H1 (cell line): ENCODE results near the gene HBQ1. TPM values are rescaled to one million over a fixed set of nuclear protein-coding genes. Genes with fewer than 3 reads are reported as not detected.
"Not testable (repeated sequence)": the region's sequence is repeated elsewhere in the genome, so short reads cannot be mapped to it uniquely, and the experiment has no call there.

Experiments used
- CTCF ChIA-PET: fragments of 300-600 bp; sonication (Branson Sonifier 250); formaldehyde crosslinking; loops from one replicate; lab custom pipeline; 2021; ENCODE audit not compliant: partially characterized antibody; lab: Charles Lee
- POLR2A ChIA-PET: fragments of 300-600 bp; sonication (Branson Sonifier 250); formaldehyde crosslinking; loops from one replicate; lab custom pipeline; 2021; ENCODE audit warnings: inconsistent platforms; ENCODE audit not compliant: partially characterized antibody; lab: Charles Lee
- DNase-seq, 2 experiments: peaks; one replicate each; pipeline versions ENCODE4 v3.0.0 to v3.0.0-alpha.2; 2010 to 2022; ENCODE audit warnings: low spot score in 2 of 2, low read depth in 1 of 2, mixed read lengths in 1 of 2
- FAIRE-seq: peaks from 2 replicates; lab custom pipeline; 2011; peaks lifted over from hg19 to GRCh38; lab: Jason Lieb, UNC
- H2AFZ ChIP-seq: 2 replicates; pipeline ENCODE4 v1.8.1; 2012; ENCODE audit warnings: low read length, inconsistent platforms
- H2AK5ac ChIP-seq: 2 replicates; pipeline ENCODE4 v1.6.1; 2013; ENCODE audit warnings: low read depth, low read length
- H2BK120ac ChIP-seq: replicated peaks from 2 replicates; pipeline ENCODE3; 2013; ENCODE audit warnings: low read depth, low read length, inconsistent platforms
- H2BK12ac ChIP-seq: 2 replicates; pipeline ENCODE4 v1.6.1; 2013; ENCODE audit warnings: low read depth, low read length
- H2BK15ac ChIP-seq: 2 replicates; pipeline ENCODE4 v1.6.1; 2013; ENCODE audit warnings: low read length
- H2BK20ac ChIP-seq: 2 replicates; pipeline ENCODE4 v1.6.1; 2013; ENCODE audit warnings: low read length
- H2BK5ac ChIP-seq: 2 replicates; pipeline ENCODE4 v1.6.1; 2013; ENCODE audit warnings: low read depth, low read length
- H3K14ac ChIP-seq: 2 replicates; pipeline ENCODE4 v1.6.1; 2013; ENCODE audit warnings: inconsistent platforms; ENCODE audit not compliant: insufficient read length
- H3K18ac ChIP-seq: 2 replicates; pipeline ENCODE4 v1.6.1; 2013; ENCODE audit warnings: low read length; ENCODE audit errors: extremely low read depth
- H3K23ac ChIP-seq: 2 replicates; pipeline ENCODE4 v1.6.1; 2013; ENCODE audit warnings: inconsistent platforms; ENCODE audit not compliant: insufficient read length
- H3K23me2 ChIP-seq: 2 replicates; pipeline ENCODE4 v1.6.1; 2013; ENCODE audit warnings: low read depth, low read length
- H3K27ac ChIP-seq: 2 replicates; pipeline ENCODE4 v1.6.1; 2011; ENCODE audit warnings: low read depth, low read length, inconsistent platforms
- H3K27me3 ChIP-seq, 4 experiments: replicated peaks in 1 of 4; 1 replicate in 1 of 4; 2 replicates in 3 of 4; pipeline versions ENCODE4 v1.6.1 to v1.8.1; 2011 to 2013; ENCODE audit warnings: low read length in 3 of 4, mild to moderate bottlenecking in 3 of 4, inconsistent platforms in 2 of 4, mixed read lengths in 2 of 4, moderate library complexity in 1 of 4; ENCODE audit not compliant: control insufficient read depth in 3 of 4, insufficient read depth in 3 of 4; ENCODE audit errors: extremely low read depth in 1 of 4
- H3K36me3 ChIP-seq, 4 experiments: 2 replicates each; pipeline versions ENCODE4 v1.6.1 to v1.8.1; 2011 to 2013; ENCODE audit warnings: mild to moderate bottlenecking in 4 of 4, low read length in 3 of 4, moderate library complexity in 2 of 4, control low read depth in 1 of 4, inconsistent platforms in 1 of 4; ENCODE audit not compliant: insufficient read depth in 4 of 4, control insufficient read depth in 2 of 4
- H3K4ac ChIP-seq: replicated peaks from 2 replicates; pipeline ENCODE3; 2013; ENCODE audit warnings: low read length, low read depth, mixed read lengths, inconsistent platforms; ENCODE audit not compliant: insufficient read length
- H3K4me1 ChIP-seq, 4 experiments: replicated peaks in 1 of 4; 1 replicate in 1 of 4; 2 replicates in 3 of 4; pipeline versions ENCODE4 v1.6.1 to v1.8.1; 2011 to 2013; ENCODE audit warnings: low read length in 3 of 4, inconsistent platforms in 2 of 4, mixed read lengths in 1 of 4; ENCODE audit not compliant: insufficient read depth in 4 of 4, control insufficient read depth in 3 of 4
- H3K4me2 ChIP-seq, 2 experiments: 2 replicates each; pipeline versions ENCODE4 v1.6.1 to v1.8.1; 2011 to 2013; ENCODE audit warnings: low read depth in 2 of 2, low read length in 2 of 2, control low read depth in 1 of 2, inconsistent platforms in 1 of 2, mild to moderate bottlenecking in 1 of 2; ENCODE audit not compliant: insufficient read depth in 1 of 2
- H3K4me3 ChIP-seq, 4 experiments: fragments of 200-600, 300-600 bp in 1 of 4; sonication (generic), shearing (Covaris generic), sonication (Bioruptor Twin) in 1 of 4; 2 replicates each; pipeline versions ENCODE4 v1.5.1 to v1.8.1; 2011 to 2016; ENCODE audit warnings: low read length in 4 of 4, low read depth in 3 of 4, control low read depth in 2 of 4, inconsistent platforms in 2 of 4, mild to moderate bottlenecking in 2 of 4, mixed read lengths in 1 of 4, moderate library complexity in 1 of 4; ENCODE audit not compliant: insufficient read depth in 2 of 4; ENCODE audit errors: extremely low read depth in 1 of 4
- H3K56ac ChIP-seq: replicated peaks from 2 replicates; pipeline ENCODE3; 2013; ENCODE audit warnings: low read depth, mild to moderate bottlenecking, mixed read lengths, low read length, inconsistent platforms; ENCODE audit not compliant: insufficient read length
- H3K79me1 ChIP-seq: 2 replicates; pipeline ENCODE4 v1.6.1; 2013; ENCODE audit warnings: low read depth, low read length, control low read depth
- H3K79me2 ChIP-seq, 2 experiments: 2 replicates each; pipeline versions ENCODE4 v1.6.1 to v1.8.1; 2012 to 2013; ENCODE audit warnings: low read length in 2 of 2, mild to moderate bottlenecking in 2 of 2, inconsistent platforms in 1 of 2; ENCODE audit not compliant: insufficient read depth in 2 of 2, control insufficient read depth in 1 of 2
- H3K9ac ChIP-seq, 4 experiments: replicated peaks in 1 of 4; 1 replicate in 1 of 4; 2 replicates in 3 of 4; pipeline versions ENCODE4 v1.6.1 to v1.8.1; 2011 to 2013; ENCODE audit warnings: low read depth in 3 of 4, low read length in 3 of 4, control low read depth in 2 of 4, mild to moderate bottlenecking in 2 of 4, moderate library complexity in 2 of 4, inconsistent platforms in 1 of 4; ENCODE audit errors: extremely low read depth in 1 of 4
- H3K9me3 ChIP-seq, 2 experiments: 2 replicates each; pipeline versions ENCODE4 v1.6.1 to v1.8.1; 2012 to 2013; ENCODE audit warnings: mild to moderate bottlenecking in 2 of 2, moderate library complexity in 2 of 2, control low read depth in 1 of 2, inconsistent platforms in 1 of 2, low read depth in 1 of 2, low read length in 1 of 2, mixed read lengths in 1 of 2; ENCODE audit not compliant: insufficient read depth in 2 of 2
- H4K20me1 ChIP-seq, 2 experiments: replicated peaks in 1 of 2; 2 replicates each; pipeline versions ENCODE3 to v1.8.1; 2011 to 2013; ENCODE audit warnings: inconsistent platforms in 2 of 2, low read length in 2 of 2, mild to moderate bottlenecking in 1 of 2; ENCODE audit not compliant: insufficient read depth in 2 of 2, control insufficient read depth in 1 of 2
- H4K5ac ChIP-seq: 2 replicates; pipeline ENCODE4 v1.6.1; 2013; ENCODE audit warnings: low read length, low read depth, mixed read lengths, inconsistent platforms; ENCODE audit not compliant: insufficient read length
- H4K8ac ChIP-seq: 2 replicates; pipeline ENCODE4 v1.8.0; 2013; ENCODE audit warnings: mild to moderate bottlenecking, moderate library complexity, low read length, inconsistent platforms; ENCODE audit not compliant: insufficient read depth; ENCODE audit errors: extremely low read depth
- H4K91ac ChIP-seq: replicated peaks from 2 replicates; pipeline ENCODE3; 2013; ENCODE audit warnings: low read length, mixed read lengths, inconsistent platforms; ENCODE audit not compliant: insufficient read length
- WGBS, 2 experiments: shearing (Covaris generic) in 1 of 2; methylation state at CpG; one replicate each; pipeline versions ENCODE4 v1.1.6 to v1.1.7; 2013 to 2015; ENCODE audit warnings: low lambda C conversion rate in 2 of 2, mixed read lengths in 2 of 2, inconsistent platforms in 1 of 2, low coverage in 1 of 2, missing lambda C conversion rate in 1 of 2; ENCODE audit not compliant: insufficient replicate concordance in 2 of 2, insufficient coverage in 1 of 2, insufficient read length in 1 of 2; ENCODE audit errors: extremely low coverage in 1 of 2, missing lambda C conversion rate in 1 of 2; 5-methylcytosine and 5-hydroxymethylcytosine counted together
- polyA plus RNA-seq, 7 experiments: library from polyadenylated mRNA; depleted of rRNA in 3 of 7; stranded (reverse) in 5 of 7; unstranded in 2 of 7; fragments of >200 nt in 5 of 7; fragments of 200-250 nt in 2 of 7; gene quantifications; 1 replicate in 5 of 7; 2 replicates in 1 of 7; 4 replicates in 1 of 7; pipeline versions ENCODE4 v1.2.1 to v1.2.3, GENCODE V29; 2011 to 2013; ENCODE audit warnings: missing spikeins in 2 of 7, mixed read lengths in 2 of 7
- total RNA-seq: library from RNA; stranded (reverse); fragmentation: NEBNext Ultra II Directional; extraction: Animal tissue kit (Norgen Biotek cat#: 25700); gene quantifications from 2 replicates; pipeline ENCODE4 v1.2.1, GENCODE V29; 2021

HBQ1 gene
- total and polyA plus RNA-seq, 2 of the 8 experiments (the other 6 are each of a cell fraction or from before 2014, with no cell fraction given), result 2.9 to 17.1 TPM

- H2BK5ac ChIP-seq, H3K4me3 ChIP-seq, H3K4me1 ChIP-seq, DNase-seq, POLR2A ChIA-PET, H4K91ac ChIP-seq, H3K18ac ChIP-seq, H3K14ac ChIP-seq, H3K23ac ChIP-seq, H2BK20ac ChIP-seq, H3K9ac ChIP-seq, H3K79me1 ChIP-seq, H3K56ac ChIP-seq, H4K20me1 ChIP-seq, H4K5ac ChIP-seq, H3K79me2 ChIP-seq, FAIRE-seq, H3K36me3 ChIP-seq, H3K27ac ChIP-seq, H4K8ac ChIP-seq, H2BK120ac ChIP-seq, H3K4ac ChIP-seq, H2AK5ac ChIP-seq, H2BK12ac ChIP-seq, H2BK15ac ChIP-seq, H3K4me2 ChIP-seq, H3K23me2 ChIP-seq, H2AFZ ChIP-seq, H3K9me3 ChIP-seq: not testable (repeated sequence)
- CTCF ChIA-PET, result interaction anchor here (1.6 kb wide), 1 partner anchor 21 kb away, joined by 3 read pairs; no protein-coding TSS in a partner anchor
- 73% methylated on average over 12 of the region's 20 CpGs; no CpG with 5 or more reads in 1 of the 2 experiments for WGBS, 2 experiments
- H3K27me3 ChIP-seq, result peaks cover 3 to 27% (median 23%) of the 10 kb centered on the region in 4 experiments
Observed at GRCh38 chr16:160242-160641, 20.0 kb upstream of the HBQ1 start.
